GM13977 (cell line): ENCODE results near the gene C1RL.

Experiments
- DNase-seq: peaks from one replicate; pipeline ENCODE4 v3.0.0; 2012; ENCODE audit warnings: low spot score
- CTCF ChIP-seq: IDR thresholded peaks from 2 replicates; pipeline ENCODE4 v1.5.1; 2012; ENCODE audit warnings: mild to moderate bottlenecking, control low read depth; ENCODE audit not compliant: insufficient read depth; ENCODE audit errors: extremely low read depth, missing control alignments
- in situ Hi-C: fragments of 300-500 bp; cut with MboI; formaldehyde crosslinking; loops from one replicate; pipeline ENCODE4 v1.12.0; 2022; ENCODE audit warnings: low sequenced_read_pairs, low pct_unique_long_range_greater_than_20kb, mixed read lengths, inconsistent platforms; ENCODE audit not compliant: unreplicated experiment

C1RL gene

GRCh38 chr12:7139200-7139599, 30.2 kb upstream of the C1RL start:
- TF ChIP-seq CTCF, result no peak
- no peak for DNase-seq
- in situ Hi-C loops, result no loop called here

- no peak for DNase-seq
- TF ChIP-seq CTCF, result no peak
- in situ Hi-C loops, result no loop called here
These were observed 28.9 kb upstream of the C1RL start for GRCh38 chr12:7137908-7138307.

- TF ChIP-seq CTCF, result no peak
- no peak for DNase-seq
- in situ Hi-C loops, result no loop called here
These were observed 27.7 kb upstream of the C1RL start for GRCh38 chr12:7136676-7137075.

- in situ Hi-C loops, result no loop called here
- no peak for DNase-seq
These were observed 27.1 kb upstream of the C1RL start for GRCh38 chr12:7136071-7136470.

GRCh38 chr12:7134396-7135166, 25.6 kb upstream of the C1RL start:
- in situ Hi-C loops, result no loop called here
- DNase-seq, result no peak
- no peak for TF ChIP-seq CTCF

More at GRCh38 chr12:7136071-7136470, 27.1 kb upstream of the C1RL start:
- no peak for TF ChIP-seq CTCF

GRCh38 chr12:7131502-7131866, 22.5 kb upstream of the C1RL start:
- no peak for TF ChIP-seq CTCF
- in situ Hi-C loops, result no loop called here

More at GRCh38 chr12:7131502-7131866, 22.5 kb upstream of the C1RL start:
- DNase-seq, result no peak
